GM23338 (cell line): ENCODE data around the gene FKBP1B. TPM values are rescaled to one million over a fixed set of nuclear protein-coding genes. Genes with fewer than 3 reads are reported as not detected.

Source experiments
- ATAC-seq: fragments of 200-7000 bp; cut with Tn5 transposase; 3 replicates; pipeline ENCODE4 v1.9.1; 2020
- DNase-seq: peaks from one replicate; pipeline ENCODE4 v3.0.0-alpha.2; 2015; ENCODE audit warnings: low spot score
- H2AFZ ChIP-seq: fragments of 200-600 bp; sonication (generic); 2 replicates; pipeline ENCODE4 v1.8.0; 2016; ENCODE audit warnings: antibody characterized with exemption, mild to moderate bottlenecking, moderate library complexity
- H3F3A ChIP-seq: fragments of 200-600 bp; sonication (generic); replicated peaks from 2 replicates; pipeline ENCODE4 v1.8.0; 2017; ENCODE audit warnings: antibody characterized with exemption, mixed run types, low read depth
- H3K27ac ChIP-seq: fragments of 200-600 bp; sonication (generic); 2 replicates; pipeline ENCODE4 v1.6.1; 2016; ENCODE audit warnings: low read depth
- H3K27me3 ChIP-seq: fragments of 200-600 bp; sonication (generic); 2 replicates; pipeline ENCODE4 v1.8.0; 2016; ENCODE audit warnings: mild to moderate bottlenecking, mixed run types, moderate library complexity; ENCODE audit not compliant: insufficient read depth
- H3K36me3 ChIP-seq: fragments of 200-600 bp; sonication (generic); 2 replicates; pipeline ENCODE4 v1.8.0; 2016; ENCODE audit warnings: mild to moderate bottlenecking; ENCODE audit not compliant: insufficient read depth
- H3K4me1 ChIP-seq: fragments of 200-600 bp; sonication (generic); 2 replicates; pipeline ENCODE4 v1.8.0; 2016; ENCODE audit warnings: mild to moderate bottlenecking, moderate library complexity; ENCODE audit not compliant: insufficient read depth
- H3K4me2 ChIP-seq: fragments of 200-600 bp; sonication (generic); 2 replicates; pipeline ENCODE4 v1.7.1; 2017; ENCODE audit warnings: mixed run types
- H3K4me3 ChIP-seq: fragments of 200-600 bp; sonication (generic); 2 replicates; pipeline ENCODE4 v1.6.1; 2016; ENCODE audit warnings: mixed run types
- H3K79me2 ChIP-seq: fragments of 200-600 bp; sonication (generic); replicated peaks from 2 replicates; pipeline ENCODE4 v1.8.0; 2017; ENCODE audit warnings: mild to moderate bottlenecking; ENCODE audit not compliant: insufficient read depth
- H3K9me2 ChIP-seq: fragments of 200-600 bp; sonication (generic); 2 replicates; pipeline ENCODE4 v1.8.0; 2017; ENCODE audit not compliant: insufficient read depth
- H4K20me1 ChIP-seq: fragments of 200-600 bp; sonication (generic); replicated peaks from 2 replicates; pipeline ENCODE4 v1.8.0; 2017; ENCODE audit warnings: mild to moderate bottlenecking; ENCODE audit not compliant: insufficient read depth
- H3K27ac Mint-ChIP-seq: 2 replicates; pipeline ENCODE4 v1.8.0; 2020; ENCODE audit warnings: inconsistent platforms, mild to moderate bottlenecking, moderate library complexity, mixed read lengths
- H3K27me3 Mint-ChIP-seq: 3 replicates; pipeline ENCODE4 v1.8.0; 2022; ENCODE audit warnings: low read depth, mild to moderate bottlenecking, moderate library complexity, mixed read lengths, inconsistent platforms; ENCODE audit not compliant: insufficient read depth, poor library complexity
- H3K36me3 Mint-ChIP-seq: 3 replicates; pipeline ENCODE4 v1.8.0; 2021; ENCODE audit warnings: low read depth, mild to moderate bottlenecking, inconsistent platforms, moderate library complexity, mixed read lengths
- H3K4me1 Mint-ChIP-seq: 3 replicates; pipeline ENCODE4 v1.8.0; 2020; ENCODE audit warnings: mild to moderate bottlenecking, inconsistent platforms, mixed read lengths
- H3K4me3 Mint-ChIP-seq: 3 replicates; pipeline ENCODE4 v1.8.0; 2021; ENCODE audit warnings: moderate library complexity, mild to moderate bottlenecking, inconsistent platforms, mixed read lengths
- H3K9me3 Mint-ChIP-seq: 3 replicates; pipeline ENCODE4 v1.8.0; 2020; ENCODE audit warnings: moderate library complexity, mild to moderate bottlenecking, inconsistent platforms, mixed read lengths
- CREB1 ChIP-seq: fragments of 250-450 bp; sonication (Bioruptor Pico); IDR thresholded peaks from 2 replicates; pipeline ENCODE4 v1.5.0; 2020; ENCODE audit warnings: low read depth, mild to moderate bottlenecking, moderate library complexity
- CTCF ChIP-seq, 2 experiments: fragments of 200-600 bp in 1 of 2; sonication (generic) in 1 of 2; conservative IDR thresholded peaks; 2 replicates each; pipeline versions ENCODE4 v1.5.1 to v1.6.1; 2016 to 2017; ENCODE audit warnings: antibody characterized with exemption in 2 of 2, low read depth in 2 of 2, mild to moderate bottlenecking in 2 of 2, moderate library complexity in 1 of 2
- EZH2 ChIP-seq: fragments of 200-600 bp; sonication (generic); IDR thresholded peaks from one replicate; pipeline ENCODE4 v1.8.0; 2017; ENCODE audit warnings: antibody characterized with exemption, mild to moderate bottlenecking, low read depth; ENCODE audit not compliant: unreplicated experiment
- JUNB ChIP-seq: IDR thresholded peaks from one replicate; pipeline ENCODE4 v1.6.1; 2016; ENCODE audit warnings: antibody characterized with exemption; ENCODE audit not compliant: unreplicated experiment
- POLR2AphosphoS5 ChIP-seq: IDR thresholded peaks from 2 replicates; pipeline ENCODE4 v1.6.1; 2016; ENCODE audit warnings: antibody characterized with exemption, low read depth
- STAT1 ChIP-seq: IDR thresholded peaks from one replicate; pipeline ENCODE4 v1.6.1; 2016; ENCODE audit warnings: antibody characterized with exemption; ENCODE audit not compliant: unreplicated experiment
- ZNF331 ChIP-seq: fragments of 250-450 bp; sonication (Bioruptor Pico); IDR thresholded peaks from 2 replicates; pipeline ENCODE4 v1.5.0; 2020; ENCODE audit warnings: low read depth, mild to moderate bottlenecking, moderate library complexity
- polyA plus RNA-seq: library from polyadenylated mRNA; unstranded; fragments of >200 nt; fragmentation: Nextera tagmentation; extraction: Ambion mirVana; gene quantifications from 2 replicates; pipeline ENCODE4 v1.2.1, GENCODE V29; 2016
- total RNA-seq: library from RNA; depleted of rRNA; stranded (reverse); fragments of >200 nt; shearing (Covaris generic); gene quantifications from 2 replicates; pipeline ENCODE4 v1.2.3, GENCODE V29; 2014

FKBP1B gene
- total and polyA plus RNA-seq, 2 experiments from 2014 or later = 48.2 to 77.1 TPM

GRCh38 chr2:24024018-24024417, 25.5 kb upstream of the FKBP1B start:
- H3K27ac Mint-ChIP-seq = peak overlapping the region; percentile 80
- Histone ChIP-seq H3K36me3 (no peaks in the 10 kb centered on the region), H3K4me3 (no peak overlapping the region), H3F3A (0 out of 2 replicates have a peak, but pooled peaks cover 5% of the 10 kb centered on the region), H2AFZ (no peak overlapping the region), H3K27me3 (no peaks in the 10 kb centered on the region), H3K27ac (no peak overlapping the region), H3K79me2 (peaks cover 20% of the 10 kb centered on the region; the same call in 1 of the 2 replicates), H3K4me1 (peaks cover 39% of the 10 kb centered on the region), H3K9me2 (no peaks in the 10 kb centered on the region), H4K20me1 (no peaks in the 10 kb centered on the region), H3K4me2 (no peak overlapping the region)
- peak; percentile 29 for ATAC-seq
- TF ChIP-seq CREB1 (CRISPR knock-in tag) (no peak), CTCF (conservative IDR thresholded peaks at IDR 0.05; ENCODE audit: low read depth in 2 of 2) (peak; percentile 22 to 53; a peak in 3 of 4 replicates)
- H3K36me3 Mint-ChIP-seq = peaks cover 47% of the 10 kb centered on the region
- H3K9me3 Mint-ChIP-seq = peaks cover 3% of the 10 kb centered on the region; the same call in 2 of the 3 replicates
- peak; percentile 44 for DNase-seq
- peaks cover 55% of the 10 kb centered on the region for H3K4me1 Mint-ChIP-seq
- H3K4me3 Mint-ChIP-seq = no peak overlapping the region; the same call in 2 of the 3 replicates
- peaks cover 17% of the 10 kb centered on the region for H3K27me3 Mint-ChIP-seq

- Mint-ChIP-seq H3K4me1 (peaks cover 51% of the 10 kb centered on the region), H3K36me3 (peaks cover 58% of the 10 kb centered on the region), H3K27me3 (peaks cover 21% of the 10 kb centered on the region), H3K9me3 (peaks cover 3% of the 10 kb centered on the region; the same call in 2 of the 3 replicates), H3K27ac (peak overlapping the region; percentile 99), H3K4me3 (no peak overlapping the region)
- no peak overlapping the region for H2AFZ ChIP-seq
- H4K20me1 ChIP-seq = no peaks in the 10 kb centered on the region
- H3K79me2 ChIP-seq = peaks cover 21% of the 10 kb centered on the region; the same call in 1 of the 2 replicates
- DNase-seq = no peak
- H3K4me1 ChIP-seq = peaks cover 39% of the 10 kb centered on the region
- 0 out of 2 replicates have a peak, but pooled peaks cover 5% of the 10 kb centered on the region for H3F3A ChIP-seq
- H3K36me3 ChIP-seq = peaks cover 10% of the 10 kb centered on the region
- H3K27me3 ChIP-seq = no peaks in the 10 kb centered on the region
- no peak for TF ChIP-seq CTCF (conservative IDR thresholded peaks at IDR 0.05; ENCODE audit: low read depth in 2 of 2)
- TF ChIP-seq JUNB = no peak
- no peak for TF ChIP-seq STAT1
- no peak for TF ChIP-seq EZH2
- TF ChIP-seq POLR2AphosphoS5 = no peak
- TF ChIP-seq ZNF331 (CRISPR knock-in tag) = no peak
- TF ChIP-seq CREB1 (CRISPR knock-in tag) = no peak
- no peak overlapping the region for H3K4me3 ChIP-seq
- no peaks in the 10 kb centered on the region for H3K9me2 ChIP-seq
- peak overlapping the region; percentile 81 for H3K27ac ChIP-seq
- peak overlapping the region; percentile 67; the same call in 1 of the 2 replicates for H3K4me2 ChIP-seq
- ATAC-seq = no peak
These were observed 24.4 kb upstream of the FKBP1B start for GRCh38 chr2:24024996-24025663.
